Stomach (tissue), 9 donors: ENCODE data around the gene TMEM207. TPM values are rescaled to one million over a fixed set of nuclear protein-coding genes. Genes with fewer than 3 reads are reported as not detected.
A peak's percentile ranks its signal among the peaks of the same experiment; 100 is the strongest.

ENCODE experiments used
- DNase-seq, 2 donors: peaks; one replicate each; pipeline versions ENCODE4 v3.0.0 to v3.0.0-alpha.2; 2013 to 2019
- H3K27ac ChIP-seq, 5 donors: fragments of 200-600 bp in 4 of 5; sonication (generic) in 4 of 5; one replicate each; pipeline ENCODE4 v1.5.1; 2013 to 2019; ENCODE audit warnings: mild to moderate bottlenecking in 1 of 5, moderate library complexity in 1 of 5
- H3K27me3 ChIP-seq, 3 donors: fragments of 200-600 bp; sonication (generic); one replicate each; pipeline ENCODE4 v1.5.1; 2017 to 2019; ENCODE audit warnings: mixed run types in 1 of 3
- H3K36me3 ChIP-seq, 4 donors: fragments of 200-600 bp; sonication (generic); 1 replicate in 3 of 4; 2 replicates in 1 of 4; pipeline ENCODE4 v1.5.1; 2016 to 2019
- H3K4me1 ChIP-seq, 4 donors: fragments of 200-600 bp; sonication (generic); one replicate each; pipeline ENCODE4 v1.5.1; 2016 to 2019
- H3K4me3 ChIP-seq, 4 donors: fragments of 200-600 bp; sonication (generic) in 3 of 4; one replicate each; pipeline ENCODE4 v1.5.1; 2016 to 2019; ENCODE audit warnings: mild to moderate bottlenecking in 1 of 4
- H3K9me3 ChIP-seq, 4 donors: fragments of 200-600 bp; sonication (generic); one replicate each; pipeline ENCODE4 v1.5.1; 2016 to 2019
- CTCF ChIP-seq, 7 experiments: fragments of 450-650 bp in 4 of 7; fragments of 200-600 bp in 3 of 7; sonication (generic) in 3 of 7; IDR thresholded peaks; one replicate each; pipeline ENCODE4 v1.5.1; 2016 to 2019; ENCODE audit warnings: antibody characterized with exemption in 7 of 7, control low read depth in 2 of 7, mild to moderate bottlenecking in 1 of 7
- EP300 ChIP-seq: sonication (generic); formaldehyde crosslinking; IDR thresholded peaks from one replicate; pipeline ENCODE4 v1.6.1; 2017; ENCODE audit warnings: antibody characterized with exemption
- POLR2A ChIP-seq, 4 donors: fragments of 450-650 bp; IDR thresholded peaks; one replicate each; pipeline ENCODE4 v1.6.1; 2016; ENCODE audit warnings: antibody characterized with exemption in 4 of 4, control low read depth in 2 of 4, mild to moderate bottlenecking in 1 of 4, moderate library complexity in 1 of 4
- POLR2AphosphoS5 ChIP-seq, 3 donors: sonication (generic); formaldehyde crosslinking; IDR thresholded peaks; one replicate each; pipeline ENCODE4 v1.6.1; 2016; ENCODE audit warnings: antibody characterized with exemption in 3 of 3
- WGBS, 5 donors: extraction: QIAGEN DNeasy Blood & Tissue Kit in 3 of 5; methylation state at CpG; one replicate each; pipeline versions ENCODE4 v1.1.5 to v1.1.7; 2013 to 2018; 5-methylcytosine and 5-hydroxymethylcytosine counted together
- intact Hi-C: fragments of 100-400 bp; cut with DNase I; formaldehyde crosslinking; loops from one replicate; pipeline ENCODE4 v1.15.1; 2023; ENCODE audit warnings: low total_unique reads
- polyA plus RNA-seq, 3 donors: library from polyadenylated mRNA; stranded (reverse); fragments of 200-250 nt; gene quantifications; one replicate each; pipeline ENCODE4 v1.2.3, GENCODE V29; 2013
- total RNA-seq, 5 donors: library from RNA; depleted of rRNA; stranded (reverse); fragments of >200 nt; gene quantifications; one replicate each; pipeline versions ENCODE4 v1.1.0 to v1.2.3, GENCODE V29; 2014 to 2016
- donor health status: healthy with polysubstance abuse.
- donor health status: Bipolar disorder and iron deficiency.
- donor health status: healthy.

TMEM207 gene
- total and polyA plus RNA-seq, 8 donors, result not detected

GRCh38 chr3:190384309-190384756 is 65.4 kb downstream of the TMEM207 start:
- H3K27me3 ChIP-seq, result no peaks in the 10 kb centered on the region
- peak; percentile 49 to 84 for DNase-seq
- H3K4me1 ChIP-seq, result no peaks in the 10 kb centered on the region
- TF ChIP-seq CTCF (IDR thresholded peaks at IDR 0.05) (peak in 4 of 7 experiments; percentile 25 to 64 (median 38)), POLR2A (IDR thresholded peaks at IDR 0.05) (no peak), POLR2AphosphoS5 (IDR thresholded peaks at IDR 0.05) (peak in 1 of 3 donors; percentile 18), EP300 (no peak)
- H3K4me3 ChIP-seq, result no peak overlapping the region
- intact Hi-C loops, result no loop called here
- no peaks in the 10 kb centered on the region for H3K36me3 ChIP-seq
- 7 to 28% (median 9%) methylated on average over 2 of the region's 2 CpGs for WGBS, 5 donors
- no peak overlapping the region for H3K27ac ChIP-seq
- no peaks in the 10 kb centered on the region for H3K9me3 ChIP-seq

GRCh38 chr3:190382082-190382481 is 67.6 kb downstream of the TMEM207 start:
- Histone ChIP-seq H3K4me3 (no peak overlapping the region), H3K9me3 (no peaks in the 10 kb centered on the region), H3K27ac (no peak overlapping the region), H3K4me1 (no peaks in the 10 kb centered on the region), H3K36me3 (no peaks in the 10 kb centered on the region), H3K27me3 (no peaks in the 10 kb centered on the region)
- DNase-seq, result no peak
- intact Hi-C loops, result no loop called here
- TF ChIP-seq POLR2A (IDR thresholded peaks at IDR 0.05) (no peak), EP300 (no peak), POLR2AphosphoS5 (IDR thresholded peaks at IDR 0.05) (no peak), CTCF (IDR thresholded peaks at IDR 0.05) (no peak)

- intact Hi-C loops, result no loop called here
Measured at GRCh38 chr3:190381441-190381840, 68.3 kb downstream of the TMEM207 start.

GRCh38 chr3:190380184-190380583 is 69.5 kb downstream of the TMEM207 start:
- H3K4me3 ChIP-seq, result no peak overlapping the region
- H3K4me1 ChIP-seq, result no peaks in the 10 kb centered on the region
- no peaks in the 10 kb centered on the region for H3K36me3 ChIP-seq
- no peak for DNase-seq
- TF ChIP-seq POLR2A (IDR thresholded peaks at IDR 0.05) (no peak), CTCF (IDR thresholded peaks at IDR 0.05) (no peak), EP300 (no peak), POLR2AphosphoS5 (IDR thresholded peaks at IDR 0.05) (no peak)
- no peaks in the 10 kb centered on the region for H3K9me3 ChIP-seq
- no peaks in the 10 kb centered on the region for H3K27me3 ChIP-seq
- no peak overlapping the region for H3K27ac ChIP-seq
- intact Hi-C loops, result no loop called here

More at GRCh38 chr3:190381441-190381840, 68.3 kb downstream of the TMEM207 start:
- Histone ChIP-seq H3K27me3 (no peaks in the 10 kb centered on the region), H3K4me3 (no peak overlapping the region), H3K36me3 (no peaks in the 10 kb centered on the region), H3K4me1 (no peaks in the 10 kb centered on the region), H3K27ac (no peak overlapping the region), H3K9me3 (no peaks in the 10 kb centered on the region)
- no peak for DNase-seq
- no peak for TF ChIP-seq POLR2AphosphoS5 (IDR thresholded peaks at IDR 0.05)
- no peak for TF ChIP-seq CTCF (IDR thresholded peaks at IDR 0.05)
- TF ChIP-seq POLR2A (IDR thresholded peaks at IDR 0.05), result no peak
- TF ChIP-seq EP300, result no peak

Other genes with a start within 250 kb of the TMEM207 start
- gene CLDN1, start 127.5 kb downstream of the TMEM207 start, total RNA-seq, result 1 to 10 TPM in 2 of 5 donors, not detected in 3; 4.9 to 7.0 TPM
- gene CLDN1, start 127.5 kb downstream of the TMEM207 start, polyA plus RNA-seq, result 10 to 100 TPM in 1 of 3 donors, 1 to 10 TPM in 1, under 1 TPM in 1; 0.62 to 15.6 (median 1.1) TPM
- under 1 TPM in 1 of 5 donors, not detected in 4; 0.29 TPM for gene CLDN16, start 61.7 kb downstream of the TMEM207 start, total RNA-seq
- under 1 TPM in 1 of 3 donors, not detected in 2; 0.10 TPM for gene CLDN16, start 61.7 kb downstream of the TMEM207 start, polyA plus RNA-seq
- gene IL1RAP, start 64.2 kb upstream of the TMEM207 start, total RNA-seq, result 10 to 100 TPM in 2 of 5 donors, 1 to 10 TPM in 1, not detected in 2; 9.1 to 54.8 (median 19.1) TPM
- gene IL1RAP, start 64.2 kb upstream of the TMEM207 start, polyA plus RNA-seq, result 1 to 10 TPM in 2 of 3 donors, under 1 TPM in 1; 0.76 to 3.5 (median 2.4) TPM